ENCODE measurements around the gene USF1.

Gene USF1

GRCh38 chr1:161045736-161046604 is at the start of gene USF1:
Gene USF1 (minus strand): TSS chr1:161045977. CDS start chr1:161043275, 2,702 bp downstream.
- peak; percentile 96 for DNase-seq

DNA sequence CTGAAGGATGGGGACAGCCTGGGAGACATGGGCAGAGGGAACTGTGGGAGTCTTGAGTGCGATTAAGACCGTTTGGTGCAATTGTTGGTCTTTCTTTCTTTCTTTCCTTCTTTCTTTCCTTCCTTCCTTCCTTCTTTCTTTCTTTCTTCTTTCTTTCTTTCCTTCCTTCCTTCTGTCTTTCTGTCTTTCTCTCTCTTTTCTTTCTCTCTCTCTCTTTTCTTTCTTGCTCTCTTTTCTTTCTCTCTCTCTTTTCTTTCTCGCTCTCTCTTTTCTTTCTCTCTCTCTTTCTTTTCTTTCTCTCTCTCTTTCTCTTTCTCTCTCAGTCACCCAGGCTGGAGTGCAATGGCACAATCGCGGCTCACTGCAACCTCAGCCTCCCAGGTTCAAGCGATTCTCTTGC is 49.5 kb upstream of the USF1 start:
- DNase-seq, result no peak

- no peak for DNase-seq
Measured at GRCh38 chr1:161094481-161094880, 48.7 kb upstream of the USF1 start.

DNA sequence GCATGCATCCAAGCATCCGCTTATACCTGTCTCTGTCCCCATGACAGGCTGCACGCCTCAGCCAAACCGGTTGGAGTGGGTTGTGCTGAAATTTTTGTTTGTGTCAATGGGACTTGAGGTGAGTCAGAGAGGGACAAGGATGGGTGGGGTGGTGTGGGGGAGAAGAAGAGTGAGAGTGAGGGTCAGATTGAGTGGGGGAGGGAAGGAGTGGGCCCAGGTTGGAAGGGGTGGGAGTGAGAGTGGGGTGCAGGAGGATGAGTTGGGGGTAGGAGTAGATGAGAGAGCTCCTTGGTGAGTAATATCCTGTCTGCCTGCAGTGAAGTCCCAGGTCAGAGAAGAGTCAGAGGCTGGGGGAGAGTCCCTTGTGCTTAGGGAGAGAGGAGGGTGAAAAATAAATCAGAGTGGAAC is 46.8 kb upstream of the USF1 start:
- DNase-seq, result no peak

- no peak for DNase-seq
Measured at GRCh38 chr1:161091796-161092507, 46.2 kb upstream of the USF1 start.

DNA sequence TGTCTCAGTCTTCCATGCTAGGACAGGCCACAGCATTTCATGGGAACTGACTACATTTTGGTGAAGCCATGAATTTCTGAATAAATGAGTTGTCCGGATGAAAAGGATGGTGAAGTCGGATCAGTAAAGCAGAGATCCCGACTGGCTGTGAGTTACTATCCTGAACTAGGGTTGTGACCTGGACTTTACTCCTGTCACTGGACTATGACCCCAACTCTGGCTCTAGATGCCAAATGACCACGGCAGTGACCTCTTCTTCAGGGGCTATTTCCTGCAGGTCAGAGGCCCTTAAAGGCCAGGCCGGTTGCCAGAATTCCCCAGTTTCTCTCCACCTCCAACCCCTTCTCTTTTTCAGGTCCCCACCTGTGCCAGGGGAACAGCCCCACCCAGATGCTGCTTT is 45.3 kb upstream of the USF1 start:
- DNase-seq, result no peak

GRCh38 chr1:161090617-161091016 is 44.8 kb upstream of the USF1 start:
- no peak for DNase-seq

GRCh38 chr1:161089938-161090337 is 44.2 kb upstream of the USF1 start:
- DNase-seq, result no peak

- DNase-seq, result no peak
Measured at GRCh38 chr1:161089251-161089924, 43.6 kb upstream of the USF1 start, which contains the start of gene NECTIN4. Gene NECTIN4 (minus strand): TSS chr1:161089558. CDS start chr1:161089296, 262 bp downstream.

GRCh38 chr1:161088587-161089110 is 42.9 kb upstream of the USF1 start:
- peak; percentile 30 for DNase-seq

GRCh38 chr1:161086457-161086856 is 40.7 kb upstream of the USF1 start:
- DNase-seq, result no peak

- no peak for DNase-seq
Measured at GRCh38 chr1:161085165-161085564, 39.4 kb upstream of the USF1 start.

- DNase-seq, result no peak
Measured at GRCh38 chr1:161084597-161084988, 38.8 kb upstream of the USF1 start.

- DNase-seq, result no peak
Measured at GRCh38 chr1:161083748-161084596, 38.2 kb upstream of the USF1 start.

GRCh38 chr1:161082996-161083747 is 37.4 kb upstream of the USF1 start:
- peak; percentile 81 for DNase-seq

GRCh38 chr1:161082483-161082882 is 36.7 kb upstream of the USF1 start:
- no peak for DNase-seq

GRCh38 chr1:161081519-161081918 is 35.7 kb upstream of the USF1 start:
- no peak for DNase-seq

- no peak for DNase-seq
Measured at GRCh38 chr1:161080441-161081405, 34.9 kb upstream of the USF1 start.

DNA sequence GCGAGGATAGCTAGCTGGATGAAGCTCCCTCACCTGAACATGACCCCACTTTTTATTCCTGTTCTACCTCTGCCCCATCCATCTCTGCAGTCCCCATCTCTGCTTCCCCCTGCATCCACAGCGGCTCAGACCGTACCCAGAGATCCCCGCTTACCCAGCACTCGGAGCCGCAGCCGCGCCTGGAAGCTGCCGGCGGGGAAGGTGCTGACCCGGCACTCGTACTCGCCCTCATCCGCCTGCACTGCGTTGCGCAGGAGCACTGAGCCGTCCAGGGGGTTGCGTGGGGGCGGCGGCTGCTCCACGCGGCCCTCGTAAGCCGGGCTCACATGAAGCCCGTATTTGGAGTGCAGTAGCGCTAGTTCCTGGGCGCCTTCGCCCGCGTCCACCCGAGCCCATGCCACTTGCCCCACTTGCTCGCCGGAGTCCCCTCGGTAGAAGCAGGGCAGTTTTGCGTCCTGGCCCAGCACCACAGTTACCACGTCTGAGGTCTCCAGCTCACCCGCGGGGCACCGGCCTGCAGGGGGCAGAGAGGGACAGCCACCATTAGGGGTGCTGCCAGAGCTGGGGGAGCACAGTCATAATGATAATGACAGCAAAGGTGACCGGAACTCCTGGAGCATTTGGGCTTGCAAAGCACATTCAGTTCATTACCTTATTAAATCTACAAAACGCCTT is 33.8 kb upstream of the USF1 start:
- no peak for DNase-seq

DNA sequence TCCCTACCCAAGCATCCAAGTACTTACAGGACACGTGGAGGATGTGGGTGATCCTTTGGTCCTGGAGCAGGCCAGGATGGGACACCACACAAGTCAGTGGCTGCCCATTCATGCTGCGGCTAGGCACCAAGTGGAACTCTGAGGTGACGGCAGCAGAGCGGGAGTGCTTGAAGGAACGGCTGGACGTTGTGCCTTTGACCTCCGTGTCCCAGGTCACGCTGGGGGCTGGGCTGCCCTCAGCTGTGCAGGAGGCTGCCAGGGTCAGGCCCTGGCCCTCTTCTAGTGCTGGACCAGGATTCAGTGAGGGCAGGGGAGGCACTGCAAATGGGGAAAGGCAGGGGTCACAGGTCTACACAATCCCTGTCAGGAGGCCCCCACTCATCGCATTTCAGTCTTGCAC is 31.6 kb upstream of the USF1 start:
- DNase-seq, result no peak
